GM12878 (cell line): ENCODE measurements around the gene NT5C2.

Experiments
- CEBPB ChIP-seq, 2 experiments: fragments of 150-350 bp in 1 of 2; IDR thresholded peaks; 2 replicates each; pipeline ENCODE4 v1.6.1; 2012 to 2014; ENCODE audit warnings: low read depth in 2 of 2, low read length in 2 of 2, borderline replicate concordance in 1 of 2, inconsistent platforms in 1 of 2
- FOXK2 ChIP-seq: fragments of 450-650 bp; IDR thresholded peaks from 2 replicates; pipeline ENCODE4 v1.6.1; 2017; ENCODE audit warnings: mild to moderate bottlenecking, moderate library complexity
- FOXM1 ChIP-seq: IDR thresholded peaks from 2 replicates; pipeline ENCODE4 v1.6.1; 2012; ENCODE audit warnings: low read depth, mild to moderate bottlenecking, inconsistent platforms, low read length, moderate library complexity
- JUND ChIP-seq: IDR thresholded peaks from 2 replicates; pipeline ENCODE4 v1.6.1; 2012; ENCODE audit warnings: low read depth, mild to moderate bottlenecking, low read length, improper control_type of control experiment, moderate library complexity
- SRF ChIP-seq, 2 experiments: IDR thresholded peaks; 2 replicates each; pipeline ENCODE4 v1.6.1; 2011; ENCODE audit warnings: low read depth in 2 of 2, low read length in 2 of 2, mild to moderate bottlenecking in 1 of 2, moderate library complexity in 1 of 2
- ZNF207 ChIP-seq: fragments of 450-650 bp; IDR thresholded peaks from 2 replicates; pipeline ENCODE4 v1.6.1; 2014; ENCODE audit warnings: antibody characterized with exemption, mild to moderate bottlenecking, borderline replicate concordance
- TF ChIP-seq, protein P1 (sequence below): IDR thresholded peaks from 2 replicates; pipeline ENCODE4 v1.6.1; 2012; ENCODE audit warnings: mild to moderate bottlenecking, low read depth, low read length
- TF ChIP-seq, protein P2 (sequence below): fragments of 450-650 bp; formaldehyde crosslinking; IDR thresholded peaks from 2 replicates; pipeline ENCODE4 v1.4.0; 2022; ENCODE audit warnings: mild to moderate bottlenecking, moderate library complexity
- TF ChIP-seq, protein P3 (sequence below), 3 experiments: IDR thresholded peaks in 2 of 3; conservative IDR thresholded peaks in 1 of 3; 2 replicates each; pipeline ENCODE4 v1.5.1; 2011; ENCODE audit warnings: low read depth in 3 of 3, low read length in 3 of 3, mild to moderate bottlenecking in 3 of 3, control low read depth in 2 of 3, moderate library complexity in 2 of 3, inconsistent platforms in 1 of 3, mixed read lengths in 1 of 3; ENCODE audit not compliant: control insufficient read depth in 2 of 3, insufficient read depth in 1 of 3; ENCODE audit errors: extremely low read depth in 1 of 3
- TF ChIP-seq, protein P4 (sequence below): fragments of 450-650 bp; IDR thresholded peaks from 2 replicates; pipeline ENCODE4 v1.6.1; 2016; ENCODE audit warnings: mild to moderate bottlenecking
- TF ChIP-seq, protein P5 (sequence below): IDR thresholded peaks from 2 replicates; pipeline ENCODE4 v1.6.1; 2012; ENCODE audit warnings: low read depth, low read length, improper control_type of control experiment
- TF ChIP-seq, protein P6 (sequence below): IDR thresholded peaks from 2 replicates; pipeline ENCODE4 v1.6.1; 2012; ENCODE audit warnings: low read depth, low read length, improper control_type of control experiment

DNA sequence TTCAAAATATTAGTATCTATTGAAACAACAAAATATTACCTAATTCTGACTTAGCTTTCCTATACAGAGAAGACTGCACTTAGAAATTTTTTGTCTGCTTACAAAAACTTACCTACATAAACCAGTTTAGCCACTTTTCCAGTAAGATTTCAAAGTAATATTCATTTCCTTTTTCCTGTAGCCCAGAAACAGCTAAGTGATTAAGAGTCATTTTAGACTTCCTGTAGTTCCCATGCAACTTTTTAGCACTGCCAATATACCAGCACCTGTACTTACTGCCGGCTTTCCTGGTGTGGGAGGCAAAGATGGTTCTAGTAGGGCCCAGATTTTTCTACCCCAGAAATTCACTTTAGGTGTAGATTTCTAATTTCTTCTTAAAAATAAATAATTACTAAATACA lies 21.8 kb downstream of the NT5C2 start:
- TF ChIP-seq, protein P1, sequence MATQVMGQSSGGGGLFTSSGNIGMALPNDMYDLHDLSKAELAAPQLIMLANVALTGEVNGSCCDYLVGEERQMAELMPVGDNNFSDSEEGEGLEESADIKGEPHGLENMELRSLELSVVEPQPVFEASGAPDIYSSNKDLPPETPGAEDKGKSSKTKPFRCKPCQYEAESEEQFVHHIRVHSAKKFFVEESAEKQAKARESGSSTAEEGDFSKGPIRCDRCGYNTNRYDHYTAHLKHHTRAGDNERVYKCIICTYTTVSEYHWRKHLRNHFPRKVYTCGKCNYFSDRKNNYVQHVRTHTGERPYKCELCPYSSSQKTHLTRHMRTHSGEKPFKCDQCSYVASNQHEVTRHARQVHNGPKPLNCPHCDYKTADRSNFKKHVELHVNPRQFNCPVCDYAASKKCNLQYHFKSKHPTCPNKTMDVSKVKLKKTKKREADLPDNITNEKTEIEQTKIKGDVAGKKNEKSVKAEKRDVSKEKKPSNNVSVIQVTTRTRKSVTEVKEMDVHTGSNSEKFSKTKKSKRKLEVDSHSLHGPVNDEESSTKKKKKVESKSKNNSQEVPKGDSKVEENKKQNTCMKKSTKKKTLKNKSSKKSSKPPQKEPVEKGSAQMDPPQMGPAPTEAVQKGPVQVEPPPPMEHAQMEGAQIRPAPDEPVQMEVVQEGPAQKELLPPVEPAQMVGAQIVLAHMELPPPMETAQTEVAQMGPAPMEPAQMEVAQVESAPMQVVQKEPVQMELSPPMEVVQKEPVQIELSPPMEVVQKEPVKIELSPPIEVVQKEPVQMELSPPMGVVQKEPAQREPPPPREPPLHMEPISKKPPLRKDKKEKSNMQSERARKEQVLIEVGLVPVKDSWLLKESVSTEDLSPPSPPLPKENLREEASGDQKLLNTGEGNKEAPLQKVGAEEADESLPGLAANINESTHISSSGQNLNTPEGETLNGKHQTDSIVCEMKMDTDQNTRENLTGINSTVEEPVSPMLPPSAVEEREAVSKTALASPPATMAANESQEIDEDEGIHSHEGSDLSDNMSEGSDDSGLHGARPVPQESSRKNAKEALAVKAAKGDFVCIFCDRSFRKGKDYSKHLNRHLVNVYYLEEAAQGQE: no peak
- TF ChIP-seq, protein P2, sequence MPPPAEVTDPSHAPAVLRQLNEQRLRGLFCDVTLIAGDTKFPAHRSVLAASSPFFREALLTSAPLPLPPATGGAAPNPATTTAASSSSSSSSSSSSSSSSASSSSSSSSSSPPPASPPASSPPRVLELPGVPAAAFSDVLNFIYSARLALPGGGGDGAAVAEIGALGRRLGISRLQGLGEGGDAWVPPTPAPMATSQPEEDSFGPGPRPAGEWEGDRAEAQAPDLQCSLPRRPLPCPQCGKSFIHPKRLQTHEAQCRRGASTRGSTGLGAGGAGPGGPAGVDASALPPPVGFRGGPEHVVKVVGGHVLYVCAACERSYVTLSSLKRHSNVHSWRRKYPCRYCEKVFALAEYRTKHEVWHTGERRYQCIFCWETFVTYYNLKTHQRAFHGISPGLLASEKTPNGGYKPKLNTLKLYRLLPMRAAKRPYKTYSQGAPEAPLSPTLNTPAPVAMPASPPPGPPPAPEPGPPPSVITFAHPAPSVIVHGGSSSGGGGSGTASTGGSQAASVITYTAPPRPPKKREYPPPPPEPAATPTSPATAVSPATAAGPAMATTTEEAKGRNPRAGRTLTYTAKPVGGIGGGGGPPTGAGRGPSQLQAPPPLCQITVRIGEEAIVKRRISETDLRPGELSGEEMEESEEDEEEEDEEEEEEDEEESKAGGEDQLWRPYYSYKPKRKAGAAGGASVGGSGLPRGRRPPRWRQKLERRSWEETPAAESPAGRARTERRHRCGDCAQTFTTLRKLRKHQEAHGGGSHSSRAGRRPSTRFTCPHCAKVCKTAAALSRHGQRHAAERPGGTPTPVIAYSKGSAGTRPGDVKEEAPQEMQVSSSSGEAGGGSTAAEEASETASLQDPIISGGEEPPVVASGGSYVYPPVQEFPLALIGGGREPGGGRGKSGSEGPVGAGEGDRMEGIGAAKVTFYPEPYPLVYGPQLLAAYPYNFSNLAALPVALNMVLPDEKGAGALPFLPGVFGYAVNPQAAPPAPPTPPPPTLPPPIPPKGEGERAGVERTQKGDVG (CRISPR knock-in tag): no peak
- TF ChIP-seq, protein P3, sequence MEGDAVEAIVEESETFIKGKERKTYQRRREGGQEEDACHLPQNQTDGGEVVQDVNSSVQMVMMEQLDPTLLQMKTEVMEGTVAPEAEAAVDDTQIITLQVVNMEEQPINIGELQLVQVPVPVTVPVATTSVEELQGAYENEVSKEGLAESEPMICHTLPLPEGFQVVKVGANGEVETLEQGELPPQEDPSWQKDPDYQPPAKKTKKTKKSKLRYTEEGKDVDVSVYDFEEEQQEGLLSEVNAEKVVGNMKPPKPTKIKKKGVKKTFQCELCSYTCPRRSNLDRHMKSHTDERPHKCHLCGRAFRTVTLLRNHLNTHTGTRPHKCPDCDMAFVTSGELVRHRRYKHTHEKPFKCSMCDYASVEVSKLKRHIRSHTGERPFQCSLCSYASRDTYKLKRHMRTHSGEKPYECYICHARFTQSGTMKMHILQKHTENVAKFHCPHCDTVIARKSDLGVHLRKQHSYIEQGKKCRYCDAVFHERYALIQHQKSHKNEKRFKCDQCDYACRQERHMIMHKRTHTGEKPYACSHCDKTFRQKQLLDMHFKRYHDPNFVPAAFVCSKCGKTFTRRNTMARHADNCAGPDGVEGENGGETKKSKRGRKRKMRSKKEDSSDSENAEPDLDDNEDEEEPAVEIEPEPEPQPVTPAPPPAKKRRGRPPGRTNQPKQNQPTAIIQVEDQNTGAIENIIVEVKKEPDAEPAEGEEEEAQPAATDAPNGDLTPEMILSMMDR (IDR thresholded peaks at IDR 0.05 in 2 of 3, conservative IDR thresholded peaks at IDR 0.05 in 1 of 3; ENCODE audit: control insufficient read depth in 2 of 3, extremely low read depth in 1 of 3, insufficient read depth in 1 of 3, low read depth in 3 of 3, low read length in 3 of 3): no peak
- no peak for TF ChIP-seq CEBPB (IDR thresholded peaks at IDR 0.05; ENCODE audit: borderline replicate concordance in 1 of 2, low read depth in 2 of 2, low read length in 2 of 2)
- TF ChIP-seq SRF (IDR thresholded peaks at IDR 0.05; ENCODE audit: low read depth in 2 of 2, low read length in 2 of 2): no peak
- TF ChIP-seq, protein P4, sequence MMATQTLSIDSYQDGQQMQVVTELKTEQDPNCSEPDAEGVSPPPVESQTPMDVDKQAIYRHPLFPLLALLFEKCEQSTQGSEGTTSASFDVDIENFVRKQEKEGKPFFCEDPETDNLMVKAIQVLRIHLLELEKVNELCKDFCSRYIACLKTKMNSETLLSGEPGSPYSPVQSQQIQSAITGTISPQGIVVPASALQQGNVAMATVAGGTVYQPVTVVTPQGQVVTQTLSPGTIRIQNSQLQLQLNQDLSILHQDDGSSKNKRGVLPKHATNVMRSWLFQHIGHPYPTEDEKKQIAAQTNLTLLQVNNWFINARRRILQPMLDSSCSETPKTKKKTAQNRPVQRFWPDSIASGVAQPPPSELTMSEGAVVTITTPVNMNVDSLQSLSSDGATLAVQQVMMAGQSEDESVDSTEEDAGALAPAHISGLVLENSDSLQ: no peak
- no peak for TF ChIP-seq FOXM1
- TF ChIP-seq FOXK2: no peak
- TF ChIP-seq, protein P5, sequence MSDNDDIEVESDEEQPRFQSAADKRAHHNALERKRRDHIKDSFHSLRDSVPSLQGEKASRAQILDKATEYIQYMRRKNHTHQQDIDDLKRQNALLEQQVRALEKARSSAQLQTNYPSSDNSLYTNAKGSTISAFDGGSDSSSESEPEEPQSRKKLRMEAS: no peak
- no peak for TF ChIP-seq ZNF207
- no peak for TF ChIP-seq JUND
- TF ChIP-seq, protein P6, sequence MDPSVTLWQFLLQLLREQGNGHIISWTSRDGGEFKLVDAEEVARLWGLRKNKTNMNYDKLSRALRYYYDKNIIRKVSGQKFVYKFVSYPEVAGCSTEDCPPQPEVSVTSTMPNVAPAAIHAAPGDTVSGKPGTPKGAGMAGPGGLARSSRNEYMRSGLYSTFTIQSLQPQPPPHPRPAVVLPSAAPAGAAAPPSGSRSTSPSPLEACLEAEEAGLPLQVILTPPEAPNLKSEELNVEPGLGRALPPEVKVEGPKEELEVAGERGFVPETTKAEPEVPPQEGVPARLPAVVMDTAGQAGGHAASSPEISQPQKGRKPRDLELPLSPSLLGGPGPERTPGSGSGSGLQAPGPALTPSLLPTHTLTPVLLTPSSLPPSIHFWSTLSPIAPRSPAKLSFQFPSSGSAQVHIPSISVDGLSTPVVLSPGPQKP: no peak
